Activated naive CD8-positive, alpha-beta T cell treated with anti-CD3 and anti-CD28 coated beads, Interleukin-2, amount 10 ng/mL, durations not matched to agents 7 days and 5 days (primary cell): Measurements from ENCODE around the gene RALGAPA2. TPM values are rescaled to one million over a fixed set of nuclear protein-coding genes. Genes with fewer than 3 reads are reported as not detected.

ENCODE experiments used
- ATAC-seq: fragments of 150-1000 bp; cut with Tn5 transposase; one replicate; pipeline ENCODE4 v1.10.0; 2021; ENCODE audit warnings: low read depth, moderate library complexity
- POLR2A ChIA-PET: fragments of 350-600 bp; sonication (Branson Sonifier 250); formaldehyde crosslinking; loops from one replicate; lab custom pipeline; 2021; ENCODE audit warnings: antibody characterized with exemption; lab: Charles Lee
- DNase-seq: peaks from one replicate; pipeline ENCODE4 v3.0.0; 2021
- H3K27ac Mint-ChIP-seq: one replicate; pipeline ENCODE4 v1.8.0; 2022; ENCODE audit warnings: mild to moderate bottlenecking, mixed read lengths
- H3K27me3 Mint-ChIP-seq: one replicate; pipeline ENCODE4 v1.8.0; 2022; ENCODE audit warnings: mild to moderate bottlenecking, moderate library complexity, mixed read lengths
- H3K36me3 Mint-ChIP-seq: one replicate; pipeline ENCODE4 v1.8.0; 2021; ENCODE audit warnings: mild to moderate bottlenecking, mixed read lengths
- H3K4me1 Mint-ChIP-seq: one replicate; pipeline ENCODE4 v1.8.0; 2021; ENCODE audit warnings: mixed read lengths
- H3K4me3 Mint-ChIP-seq: one replicate; pipeline ENCODE4 v1.8.0; 2022; ENCODE audit warnings: mild to moderate bottlenecking, moderate library complexity, mixed read lengths
- H3K9me3 Mint-ChIP-seq: one replicate; pipeline ENCODE4 v1.8.0; 2021; ENCODE audit warnings: mixed read lengths
- total RNA-seq, 2 experiments: library from RNA; stranded (reverse); gene quantifications; one replicate each; pipeline ENCODE4 v1.2.3, GENCODE V29; 2021

Gene RALGAPA2
- total RNA-seq, 2 experiments from 2014 or later: 25.1 to 28.6 TPM

DNA sequence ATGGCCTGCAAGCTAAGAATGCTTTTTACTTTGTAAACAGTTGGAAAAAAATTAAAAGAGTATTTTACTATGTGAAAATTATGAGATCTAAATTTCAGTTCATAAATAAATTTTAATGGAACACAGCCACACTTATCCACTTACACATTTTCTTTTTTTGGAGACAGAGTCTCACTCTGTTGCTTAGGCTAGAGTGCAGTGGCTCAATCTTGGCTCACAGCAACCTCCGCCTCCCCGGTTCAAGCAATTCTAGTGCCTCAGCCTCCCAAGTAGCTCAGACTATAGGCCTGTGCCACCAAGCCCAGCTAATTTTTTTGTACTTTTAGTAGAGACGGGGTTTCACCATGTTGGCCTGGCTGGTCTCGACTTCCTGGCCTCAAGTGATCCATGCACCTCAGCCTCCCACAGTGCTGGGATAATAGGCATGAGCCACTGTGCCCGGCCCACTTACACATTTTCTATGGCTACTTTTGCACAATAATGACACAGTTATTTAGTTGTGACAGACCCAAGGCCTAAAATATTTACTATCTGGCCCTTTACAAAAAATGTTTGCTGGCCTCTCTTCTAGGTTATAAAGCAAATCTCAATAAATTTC lies 234.9 kb downstream of the RALGAPA2 start:
- no peak overlapping the region for H3K27ac Mint-ChIP-seq
- H3K36me3 Mint-ChIP-seq: peaks cover 16% of the 10 kb centered on the region
- DNase-seq: no peak
- no peak overlapping the region for H3K4me3 Mint-ChIP-seq
- no peaks in the 10 kb centered on the region for H3K27me3 Mint-ChIP-seq
- no peaks in the 10 kb centered on the region for H3K4me1 Mint-ChIP-seq
- no peaks in the 10 kb centered on the region for H3K9me3 Mint-ChIP-seq
- no peak for ATAC-seq
- POLR2A ChIA-PET: no interaction called here

GRCh38 chr20:20476504-20476903 lies 235.9 kb downstream of the RALGAPA2 start:
- ATAC-seq (no peak), DNase-seq (no peak)
- H3K9me3 Mint-ChIP-seq: no peaks in the 10 kb centered on the region
- H3K27me3 Mint-ChIP-seq: no peaks in the 10 kb centered on the region
- no peaks in the 10 kb centered on the region for H3K4me1 Mint-ChIP-seq
- POLR2A ChIA-PET: no interaction called here
- H3K4me3 Mint-ChIP-seq: no peak overlapping the region
- no peak overlapping the region for H3K27ac Mint-ChIP-seq
- peaks cover 17% of the 10 kb centered on the region for H3K36me3 Mint-ChIP-seq

GRCh38 chr20:20473657-20474056 lies 238.8 kb downstream of the RALGAPA2 start:
- Mint-ChIP-seq H3K36me3 (peaks cover 18% of the 10 kb centered on the region), H3K4me3 (no peak overlapping the region), H3K9me3 (no peaks in the 10 kb centered on the region), H3K27ac (no peak overlapping the region), H3K27me3 (no peaks in the 10 kb centered on the region), H3K4me1 (peaks cover 2% of the 10 kb centered on the region)
- ATAC-seq (no peak), DNase-seq (no peak)
- POLR2A ChIA-PET: no interaction called here

DNA sequence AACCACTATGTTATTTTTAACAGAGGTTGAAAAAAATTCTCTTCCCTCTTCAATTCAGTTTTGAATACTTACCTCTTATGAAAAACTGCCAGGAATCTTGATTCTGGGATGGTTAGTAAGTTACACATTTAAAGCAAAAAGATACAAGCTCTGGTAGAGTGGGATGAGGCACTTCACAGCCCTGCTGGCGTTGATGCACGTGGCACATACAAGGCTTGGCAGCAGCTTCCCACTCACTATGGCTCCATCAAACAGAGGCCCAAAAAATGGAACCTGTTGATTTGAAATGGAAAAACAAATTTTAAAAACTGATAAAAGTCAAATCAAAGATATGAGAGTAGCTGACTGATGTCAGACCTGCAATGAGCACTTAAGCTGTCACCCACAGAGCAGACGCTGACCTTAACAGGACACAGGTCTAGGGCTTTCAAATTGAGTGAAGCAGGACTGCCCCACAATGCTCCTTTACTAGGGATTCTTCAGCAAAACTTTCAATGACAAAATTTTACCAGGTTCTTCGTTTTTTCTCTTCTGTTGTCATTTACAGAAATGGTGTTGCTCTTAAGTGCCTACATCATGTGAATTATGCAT lies 239.7 kb downstream of the RALGAPA2 start:
- Mint-ChIP-seq H3K27ac (no peak overlapping the region), H3K36me3 (peaks cover 22% of the 10 kb centered on the region), H3K4me3 (no peak overlapping the region), H3K9me3 (no peaks in the 10 kb centered on the region), H3K27me3 (no peaks in the 10 kb centered on the region), H3K4me1 (peaks cover 2% of the 10 kb centered on the region)
- POLR2A ChIA-PET: no interaction called here
- DNase-seq (no peak), ATAC-seq (no peak)

- Mint-ChIP-seq H3K4me1 (peaks cover 13% of the 10 kb centered on the region), H3K27me3 (no peaks in the 10 kb centered on the region), H3K9me3 (no peaks in the 10 kb centered on the region), H3K4me3 (no peak overlapping the region), H3K27ac (no peak overlapping the region), H3K36me3 (peaks cover 16% of the 10 kb centered on the region)
- POLR2A ChIA-PET: no interaction called here
- DNase-seq (no peak), ATAC-seq (peak; percentile 45)
These were observed 246.0 kb downstream of the RALGAPA2 start for GRCh38 chr20:20466341-20466879.

DNA sequence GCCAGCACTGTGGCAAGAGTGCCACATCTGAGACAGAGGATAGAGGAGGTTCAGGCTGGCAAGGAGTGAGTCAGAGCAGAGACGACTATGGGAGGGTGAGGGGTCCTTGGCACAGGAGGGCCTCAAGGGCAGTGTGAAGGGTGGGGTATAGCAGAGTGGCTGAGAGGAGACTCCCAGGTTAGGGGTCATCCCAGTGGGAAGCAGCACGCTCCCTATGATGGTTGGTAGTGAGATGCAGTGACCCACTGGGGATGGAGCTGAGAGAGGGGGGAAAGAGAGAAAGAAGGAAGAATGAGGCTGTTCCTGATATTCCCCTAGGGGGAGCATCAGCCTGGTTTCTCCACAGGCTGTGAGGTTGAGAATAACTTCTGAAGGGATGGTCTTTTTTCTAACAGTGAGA lies 247.2 kb downstream of the RALGAPA2 start:
- Mint-ChIP-seq H3K27ac (no peak overlapping the region), H3K9me3 (no peaks in the 10 kb centered on the region), H3K36me3 (peaks cover 16% of the 10 kb centered on the region), H3K4me3 (no peak overlapping the region), H3K27me3 (no peaks in the 10 kb centered on the region), H3K4me1 (peaks cover 13% of the 10 kb centered on the region)
- no peak for DNase-seq
- POLR2A ChIA-PET: no interaction called here
- no peak for ATAC-seq

DNA sequence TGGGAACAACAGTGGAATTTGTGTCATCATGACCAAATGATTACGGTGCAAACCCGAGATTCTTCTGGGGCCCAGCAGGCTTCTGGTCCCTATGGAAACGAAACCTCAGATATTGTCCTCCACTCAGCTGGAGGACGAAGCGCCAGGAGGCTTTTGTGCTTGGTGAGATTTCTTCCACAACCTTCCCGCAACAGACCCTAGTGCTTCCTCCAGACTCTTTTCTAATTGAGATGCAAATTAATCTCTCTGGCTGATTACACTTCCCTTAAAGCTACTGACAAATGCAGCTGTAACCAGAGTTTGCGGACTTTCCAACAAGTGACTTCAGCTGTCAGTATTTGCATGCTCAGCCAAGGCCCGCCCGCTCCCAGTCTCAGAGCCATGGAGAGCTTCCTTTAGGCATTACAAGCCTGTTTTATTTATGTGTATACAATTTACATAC lies 248.5 kb downstream of the RALGAPA2 start:
- POLR2A ChIA-PET: no interaction called here
- H3K9me3 Mint-ChIP-seq: no peaks in the 10 kb centered on the region

DNA sequence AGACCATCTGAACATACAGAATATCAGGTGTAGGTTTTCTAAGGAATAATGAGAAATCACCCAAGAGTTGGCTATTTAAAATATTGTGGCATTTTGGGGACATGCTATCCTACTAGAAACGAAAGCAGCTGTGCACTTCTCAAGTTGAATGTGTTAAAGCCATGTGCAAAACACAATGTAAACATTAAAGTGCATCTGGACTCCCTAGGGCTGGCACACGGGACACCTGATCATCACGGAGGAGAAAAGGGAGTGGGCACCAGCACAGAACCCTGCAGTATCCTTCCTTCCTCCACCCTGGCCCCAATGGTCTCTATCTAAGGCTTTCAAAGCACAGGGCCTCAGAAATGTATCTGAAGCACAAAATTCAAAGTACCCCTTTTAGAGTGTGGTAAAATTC lies 250.3 kb downstream of the RALGAPA2 start:
- H3K36me3 Mint-ChIP-seq: peaks cover 8% of the 10 kb centered on the region
- POLR2A ChIA-PET: no interaction called here
- ATAC-seq: no peak
- no peak overlapping the region for H3K4me3 Mint-ChIP-seq
- H3K9me3 Mint-ChIP-seq: no peaks in the 10 kb centered on the region
- no peaks in the 10 kb centered on the region for H3K27me3 Mint-ChIP-seq
- H3K27ac Mint-ChIP-seq: no peak overlapping the region
- peaks cover 9% of the 10 kb centered on the region for H3K4me1 Mint-ChIP-seq
- DNase-seq: no peak

More for the DNA sequence above, 248.5 kb downstream of the RALGAPA2 start:
- H3K4me1 Mint-ChIP-seq: peaks cover 11% of the 10 kb centered on the region
- H3K4me3 Mint-ChIP-seq: no peak overlapping the region
- H3K36me3 Mint-ChIP-seq: peaks cover 11% of the 10 kb centered on the region
- H3K27ac Mint-ChIP-seq: no peak overlapping the region
- H3K27me3 Mint-ChIP-seq: no peaks in the 10 kb centered on the region
- ATAC-seq (no peak), DNase-seq (no peak)

DNA sequence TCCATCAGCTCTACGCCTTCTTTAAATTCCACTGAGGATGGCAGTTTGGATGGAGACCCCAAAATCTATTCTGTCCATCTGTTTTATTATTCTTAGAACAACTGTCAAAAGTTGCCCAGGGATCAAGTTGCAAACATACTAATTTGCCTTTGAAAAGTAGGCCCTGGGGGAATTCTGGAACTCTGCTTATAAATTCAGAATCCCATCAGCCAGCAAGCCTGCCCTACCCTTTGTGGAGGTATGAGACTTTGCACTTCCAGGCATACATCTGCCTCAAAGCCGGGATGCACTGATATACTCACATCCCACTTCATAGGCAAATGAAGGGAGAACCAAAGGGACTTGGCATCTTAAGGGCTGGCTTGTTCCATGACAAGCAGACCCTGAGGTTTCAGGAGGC lies 250.9 kb downstream of the RALGAPA2 start:
- peaks cover 6% of the 10 kb centered on the region for H3K36me3 Mint-ChIP-seq
- POLR2A ChIA-PET: no interaction called here
- H3K4me3 Mint-ChIP-seq: no peak overlapping the region
- DNase-seq (no peak), ATAC-seq (no peak)
- no peaks in the 10 kb centered on the region for H3K27me3 Mint-ChIP-seq
- H3K9me3 Mint-ChIP-seq: no peaks in the 10 kb centered on the region
- no peak overlapping the region for H3K27ac Mint-ChIP-seq
- peaks cover 5% of the 10 kb centered on the region for H3K4me1 Mint-ChIP-seq

DNA sequence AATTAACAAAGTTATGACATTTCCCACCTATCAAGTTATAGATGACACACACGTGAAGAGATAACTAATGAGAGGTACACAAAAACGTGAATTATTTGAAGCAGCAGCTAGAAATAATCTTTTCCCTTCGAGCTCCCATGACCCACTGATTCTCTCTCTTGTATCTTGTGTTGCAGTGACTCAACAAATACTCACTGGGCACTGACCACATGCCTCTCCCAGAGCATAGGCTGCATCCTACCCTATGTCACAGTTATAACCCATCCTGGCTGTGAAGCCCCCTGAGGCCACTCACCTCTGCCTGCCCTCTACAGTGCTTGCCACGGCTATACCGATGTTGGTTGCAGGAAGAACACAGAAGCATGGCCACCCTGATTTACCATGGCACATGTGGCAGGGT lies 252.7 kb downstream of the RALGAPA2 start:
- ATAC-seq (no peak), DNase-seq (no peak)
- no peaks in the 10 kb centered on the region for H3K9me3 Mint-ChIP-seq
- H3K4me3 Mint-ChIP-seq: no peak overlapping the region
- no peaks in the 10 kb centered on the region for H3K4me1 Mint-ChIP-seq
- no peaks in the 10 kb centered on the region for H3K27me3 Mint-ChIP-seq
- H3K36me3 Mint-ChIP-seq: peaks cover 7% of the 10 kb centered on the region
- POLR2A ChIA-PET: no interaction called here
- no peak overlapping the region for H3K27ac Mint-ChIP-seq

DNA sequence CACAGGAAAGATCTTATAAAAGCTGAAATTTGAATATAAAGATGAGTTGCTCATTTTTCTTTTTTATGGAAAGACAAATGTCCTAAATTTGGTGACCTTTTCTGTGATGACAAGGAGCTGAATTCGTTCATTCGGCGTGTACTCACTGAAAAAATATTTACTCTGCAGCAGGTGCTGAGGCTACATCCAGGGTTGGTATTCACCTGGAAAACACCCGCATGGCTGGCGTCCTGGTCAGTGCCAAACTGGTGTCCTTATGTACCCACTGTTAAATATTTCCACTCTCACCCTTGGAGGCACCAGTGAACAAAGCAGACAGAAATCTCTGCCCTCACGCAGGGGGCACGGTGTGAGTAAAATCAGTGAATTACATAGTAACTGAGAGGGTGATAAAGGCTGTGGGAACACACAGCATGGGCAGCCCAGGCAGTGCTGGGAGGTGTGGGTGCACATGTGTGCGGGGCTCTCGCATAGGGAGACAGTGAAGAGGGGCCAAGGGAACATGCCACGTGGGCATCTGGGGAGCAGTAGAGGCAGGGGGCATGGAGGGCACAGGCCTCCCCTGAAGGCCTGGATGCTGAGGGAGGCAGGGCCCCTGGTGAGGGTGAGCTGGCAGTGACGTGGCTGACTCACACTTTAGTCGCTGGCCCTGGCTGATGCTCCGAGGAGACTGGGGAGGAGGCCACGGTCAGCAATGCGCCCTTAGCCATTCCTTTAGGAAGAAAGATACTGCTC lies 254.9 kb downstream of the RALGAPA2 start:
- no peak for DNase-seq
- Mint-ChIP-seq H3K27me3 (no peaks in the 10 kb centered on the region), H3K4me3 (no peak overlapping the region), H3K4me1 (peaks cover 6% of the 10 kb centered on the region), H3K36me3 (peaks cover 13% of the 10 kb centered on the region), H3K27ac (no peak overlapping the region), H3K9me3 (no peaks in the 10 kb centered on the region)
- POLR2A ChIA-PET: no interaction called here
- no peak for ATAC-seq

GRCh38 chr20:20456741-20457140 lies 255.7 kb downstream of the RALGAPA2 start:
- Mint-ChIP-seq H3K36me3 (peaks cover 13% of the 10 kb centered on the region), H3K4me1 (peaks cover 10% of the 10 kb centered on the region), H3K9me3 (no peaks in the 10 kb centered on the region), H3K4me3 (no peak overlapping the region), H3K27ac (no peak overlapping the region), H3K27me3 (no peaks in the 10 kb centered on the region)
- no peak for ATAC-seq
- no peak for DNase-seq
- POLR2A ChIA-PET: no interaction called here

GRCh38 chr20:20455926-20456325 lies 256.5 kb downstream of the RALGAPA2 start:
- H3K4me3 Mint-ChIP-seq: no peak overlapping the region
- peaks cover 13% of the 10 kb centered on the region for H3K36me3 Mint-ChIP-seq
- H3K9me3 Mint-ChIP-seq: no peaks in the 10 kb centered on the region
- POLR2A ChIA-PET: no interaction called here
- no peak overlapping the region for H3K27ac Mint-ChIP-seq
- no peaks in the 10 kb centered on the region for H3K27me3 Mint-ChIP-seq
- DNase-seq: no peak
- peaks cover 10% of the 10 kb centered on the region for H3K4me1 Mint-ChIP-seq
- no peak for ATAC-seq
